HL-60/S4 treated with phorbol 12-myristate 13-acetate at 8.2 ng/mL for 4 days and 3 days (cell line): ENCODE measurements around the gene FNDC3A.
"Not testable (repeated sequence)": the region's sequence is repeated elsewhere in the genome, so short reads cannot be mapped to it uniquely, and the experiment has no call there.

Source experiments
- in situ Hi-C: fragments of 300-500 bp; cut with MboI; formaldehyde crosslinking; loops from 2 replicates; pipeline ENCODE4 v1.15.0; 2022; ENCODE audit warnings: low sequenced_read_pairs

The FNDC3A gene

DNA sequence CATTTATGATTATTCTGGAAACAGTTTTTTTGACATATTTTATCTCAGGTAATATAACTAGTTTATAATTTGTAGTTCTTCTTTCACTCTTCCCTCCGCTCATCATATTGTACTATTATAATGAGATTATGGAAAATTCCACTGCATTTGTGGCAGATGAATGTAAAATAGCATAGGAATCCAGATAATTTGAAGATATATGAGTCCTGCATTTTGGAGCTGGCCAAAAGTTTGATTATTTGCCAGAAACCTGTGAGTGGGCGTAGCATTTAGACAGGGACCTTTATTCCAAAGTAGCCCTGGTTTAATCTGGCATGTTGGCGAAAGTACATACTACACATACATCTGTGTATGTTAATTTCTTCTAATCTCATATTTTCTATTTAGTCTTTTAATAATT, 65.2 kb downstream of the FNDC3A start:
- in situ Hi-C loops = no loop called here

DNA sequence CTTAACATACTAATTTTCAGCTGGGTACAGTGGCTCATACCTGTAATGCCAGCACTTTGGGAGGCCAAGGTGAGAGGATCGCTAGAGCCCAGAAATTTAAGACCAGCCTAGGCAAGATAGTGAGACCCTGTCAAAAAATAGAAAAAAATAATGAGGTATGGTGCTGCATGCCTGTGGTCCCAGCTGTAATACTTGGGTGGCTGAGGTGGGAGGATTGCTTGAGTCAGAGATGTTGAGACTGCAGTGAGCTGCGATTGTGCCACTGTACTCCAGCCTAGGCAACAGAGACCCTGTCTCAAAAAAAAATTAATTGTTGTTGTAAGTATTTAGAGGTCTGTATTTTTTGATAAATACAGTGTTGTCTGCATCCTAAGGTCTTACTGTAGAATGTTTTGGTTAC, 66.8 kb downstream of the FNDC3A start:
- in situ Hi-C loops = no loop called here

DNA sequence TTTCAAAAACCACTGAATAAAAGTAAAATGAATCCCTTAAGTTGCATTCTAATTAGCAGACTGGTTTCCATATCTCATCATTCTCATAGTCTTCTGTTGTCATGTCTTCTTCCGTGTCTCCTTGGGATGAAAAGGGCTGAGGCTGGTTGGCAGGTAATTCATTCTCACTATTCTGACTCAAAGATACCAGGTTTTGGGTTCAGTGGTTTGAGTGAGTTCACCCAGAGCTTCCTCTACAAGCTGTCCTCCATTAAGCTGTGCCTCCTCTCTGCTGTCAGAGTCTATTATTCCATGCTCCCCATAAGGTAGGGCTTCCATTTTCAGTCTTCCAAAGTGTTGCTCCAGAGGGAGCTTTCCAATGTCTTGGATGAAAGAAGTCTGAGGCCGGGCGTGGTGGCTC, 68.3 kb downstream of the FNDC3A start:
- in situ Hi-C loops = no loop called here

DNA sequence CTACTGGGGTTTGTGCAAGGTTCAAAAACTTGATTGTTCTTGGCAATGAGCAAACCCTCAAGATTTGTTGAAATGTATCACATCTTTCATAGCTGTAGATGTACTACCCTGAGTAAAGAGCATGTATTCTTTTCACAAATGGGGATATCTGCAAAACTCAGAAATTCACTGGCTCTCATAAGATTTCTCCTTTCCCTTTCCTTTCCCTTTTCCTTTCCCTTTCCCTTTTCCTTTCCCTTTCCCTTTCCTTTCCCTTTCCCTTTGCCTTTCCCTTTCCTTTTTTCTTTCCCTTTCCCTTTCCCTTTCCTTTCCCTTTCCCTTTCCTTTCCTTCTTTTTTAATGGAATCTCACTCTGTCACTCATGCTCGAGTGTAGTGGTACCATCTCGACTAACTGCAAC, 69.1 kb downstream of the FNDC3A start:
- in situ Hi-C loops = no loop called here

DNA sequence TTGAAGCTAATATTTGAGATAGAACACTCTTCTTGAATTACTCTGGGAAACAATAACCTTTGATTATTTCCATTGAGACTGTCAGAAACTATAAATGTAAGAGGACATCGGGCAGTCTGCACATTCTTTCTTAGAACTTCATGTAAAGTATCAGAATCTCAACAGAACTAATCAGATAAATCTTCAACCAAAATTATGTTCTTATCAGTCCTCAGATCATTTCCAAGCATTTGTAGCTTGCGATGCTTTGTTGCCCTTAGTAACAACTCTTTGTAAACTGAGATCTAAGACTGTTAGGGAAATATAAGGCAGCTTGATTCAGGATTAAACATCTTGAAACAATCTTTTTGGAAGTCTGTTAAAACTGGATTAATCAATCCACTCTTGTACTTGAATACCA, 70.3 kb downstream of the FNDC3A start:
- in situ Hi-C loops = no loop called here

DNA sequence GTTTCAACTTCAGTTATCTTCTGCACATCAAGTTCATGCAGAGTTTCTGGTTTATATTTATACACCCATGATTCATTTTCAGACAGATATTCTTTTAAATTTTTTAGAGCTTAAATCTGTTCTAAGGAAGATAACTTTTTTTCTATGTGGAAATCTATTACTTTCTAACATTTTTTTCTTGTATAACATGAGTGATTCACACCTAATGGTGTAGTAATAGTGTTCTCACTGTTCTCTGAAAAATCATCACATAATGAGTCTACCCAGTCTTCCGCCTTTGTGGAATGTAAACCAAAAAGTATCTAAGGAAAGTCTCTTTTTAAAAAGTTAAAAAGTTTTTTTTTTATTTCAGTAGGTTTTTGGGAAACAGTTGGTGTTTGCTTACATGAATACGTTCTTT, 70.8 kb downstream of the FNDC3A start:
- in situ Hi-C loops = no loop called here

DNA sequence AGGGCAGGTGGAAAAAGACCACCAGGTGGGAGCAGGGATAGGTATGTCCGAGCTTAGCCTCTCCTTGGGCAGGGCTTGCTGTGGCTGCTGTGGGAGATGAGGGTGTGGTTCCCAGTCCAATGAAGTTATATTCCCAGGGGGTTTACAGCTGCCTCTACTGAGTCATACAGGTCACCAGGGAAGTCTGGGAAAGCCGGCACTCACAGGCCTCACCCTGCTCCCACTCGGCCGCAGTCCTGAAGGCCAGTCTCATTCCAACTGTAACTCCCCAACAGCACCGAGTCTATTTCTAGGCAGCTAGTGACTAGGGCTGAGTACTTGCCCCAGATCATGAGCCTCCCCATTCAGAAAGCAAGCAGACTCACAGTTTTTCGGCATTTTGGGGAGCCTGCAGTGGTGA, 77.1 kb downstream of the FNDC3A start:
- in situ Hi-C loops = no loop called here

DNA sequence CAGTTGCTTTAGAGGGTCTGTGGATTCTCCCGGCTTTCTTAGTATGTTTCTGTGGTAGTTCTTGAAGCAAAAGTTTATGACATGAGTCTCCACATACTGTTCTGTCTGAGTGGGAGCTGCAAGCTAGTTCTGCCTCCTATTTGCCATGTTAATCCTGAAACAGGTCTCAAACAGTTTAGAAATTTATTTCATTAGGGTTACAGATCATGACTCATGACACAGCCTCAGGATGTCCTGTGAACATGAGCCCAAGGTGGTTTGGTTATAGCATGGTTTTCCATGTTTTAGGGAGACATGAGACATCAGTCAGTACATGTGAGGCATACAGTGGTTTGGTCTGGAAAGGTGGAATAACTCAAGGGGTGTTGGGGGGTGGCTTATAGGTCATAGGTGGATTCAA, 77.5 kb downstream of the FNDC3A start:
- in situ Hi-C loops = no loop called here

DNA sequence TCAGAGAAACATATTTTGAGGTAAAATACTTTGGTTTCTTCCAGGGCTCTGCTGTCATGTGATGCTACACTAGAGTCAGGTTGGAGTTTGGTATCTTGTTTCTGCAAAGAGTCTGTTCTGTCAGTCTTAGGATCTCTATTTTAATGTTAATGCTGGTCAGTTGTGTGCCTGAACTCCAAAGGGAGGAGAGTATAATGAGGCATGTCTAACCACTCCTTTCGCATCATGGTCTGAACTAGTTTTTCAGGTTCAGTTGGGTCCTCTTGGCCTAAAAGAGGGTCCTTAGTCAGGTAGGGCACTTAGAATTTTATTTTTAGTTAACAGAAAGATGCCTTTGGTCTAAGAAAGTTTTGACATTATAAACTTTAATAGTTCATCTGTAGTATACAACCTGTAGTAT, 78.2 kb downstream of the FNDC3A start:
- in situ Hi-C loops = no loop called here

DNA sequence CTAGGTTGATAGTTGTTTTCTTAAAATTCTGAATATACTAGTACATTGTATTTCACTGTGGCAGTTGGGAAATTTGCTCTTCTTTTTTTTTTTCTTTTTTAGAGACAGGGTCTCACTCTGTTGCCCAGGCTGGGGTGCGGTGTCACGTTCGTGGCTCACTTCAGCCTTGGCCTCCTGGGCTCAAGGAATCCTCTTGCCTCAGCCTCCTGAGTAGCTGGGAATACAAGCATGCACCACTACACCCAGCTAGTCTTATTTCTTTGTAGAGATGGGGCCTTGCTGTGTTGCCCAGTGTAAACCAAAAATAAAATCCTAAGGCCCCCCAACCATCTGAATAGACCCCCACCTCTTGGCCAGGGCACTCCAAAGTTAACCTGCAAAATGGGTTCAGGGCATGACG, 79.3 kb downstream of the FNDC3A start:
- in situ Hi-C loops = no loop called here

DNA sequence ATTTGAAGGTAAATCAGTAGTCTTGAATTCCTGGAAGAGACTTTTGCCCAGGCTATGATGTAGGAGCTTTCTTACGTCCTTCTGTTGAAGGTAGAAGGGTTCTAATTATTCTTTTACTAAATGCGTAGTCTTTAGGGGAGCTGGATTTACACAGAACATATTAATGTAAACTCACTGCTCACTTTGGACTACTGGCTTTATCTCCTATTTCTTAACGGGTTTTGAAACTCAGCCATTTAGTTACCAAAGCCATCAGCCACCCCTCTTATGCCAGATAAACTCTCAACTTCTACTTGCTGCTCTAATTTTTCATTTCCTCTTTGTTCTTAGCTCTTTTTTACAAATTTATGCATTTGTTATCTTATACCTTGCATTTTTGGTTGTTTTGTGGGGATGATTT, 81.5 kb downstream of the FNDC3A start:
- in situ Hi-C loops = no loop called here

DNA sequence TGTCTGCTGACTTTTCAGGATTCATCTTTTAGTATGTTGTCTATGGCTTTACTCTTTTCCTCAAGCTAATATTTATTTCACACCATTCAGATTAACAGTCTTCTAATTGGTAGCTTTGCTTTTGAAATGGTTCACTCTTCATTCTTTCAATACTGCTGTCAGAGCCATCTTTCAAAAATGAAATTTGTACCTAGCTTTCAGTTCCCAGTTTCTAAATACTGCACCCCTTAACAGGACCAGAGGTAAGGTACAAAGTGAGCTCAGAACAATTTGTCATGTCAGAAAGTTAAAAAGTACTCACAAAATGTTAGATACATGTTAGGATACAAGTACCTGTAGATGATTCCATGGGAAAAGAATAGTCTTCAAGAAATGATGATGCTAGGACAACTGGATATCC, 83.0 kb downstream of the FNDC3A start:
- in situ Hi-C loops = no loop called here

DNA sequence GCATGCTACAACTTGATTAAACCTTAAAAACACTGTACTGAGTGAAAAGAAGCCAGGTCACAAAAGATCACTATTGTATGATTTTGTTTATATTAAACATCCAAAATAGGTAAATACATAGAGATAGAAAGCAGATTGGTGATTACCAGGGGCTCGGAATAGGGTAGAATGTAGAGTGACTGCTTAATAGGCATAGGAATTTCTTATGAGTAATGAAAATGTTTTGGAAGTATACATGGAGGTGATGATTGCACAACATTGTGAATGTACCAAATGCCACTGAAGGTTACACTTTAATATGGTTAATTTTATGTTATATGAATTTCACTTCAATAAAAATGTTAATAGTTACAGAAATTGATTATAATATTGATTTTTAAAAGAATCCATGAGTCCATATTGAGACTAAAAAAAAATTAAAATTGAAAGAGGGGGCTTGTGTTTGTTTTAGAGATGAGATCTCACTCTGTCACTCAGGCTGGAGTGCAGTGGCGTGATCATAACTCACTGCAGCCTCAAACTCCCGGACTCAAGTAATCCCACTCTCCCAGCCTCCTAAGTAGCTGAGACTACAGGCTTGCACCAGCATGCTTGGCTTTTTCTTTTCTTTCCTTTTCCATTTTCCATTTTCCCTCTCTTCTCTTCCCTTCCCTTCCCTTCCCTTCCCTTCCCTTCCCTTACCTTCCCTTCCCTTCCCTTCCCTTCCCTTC, 85.1 kb downstream of the FNDC3A start:
- in situ Hi-C loops = no loop called here

DNA sequence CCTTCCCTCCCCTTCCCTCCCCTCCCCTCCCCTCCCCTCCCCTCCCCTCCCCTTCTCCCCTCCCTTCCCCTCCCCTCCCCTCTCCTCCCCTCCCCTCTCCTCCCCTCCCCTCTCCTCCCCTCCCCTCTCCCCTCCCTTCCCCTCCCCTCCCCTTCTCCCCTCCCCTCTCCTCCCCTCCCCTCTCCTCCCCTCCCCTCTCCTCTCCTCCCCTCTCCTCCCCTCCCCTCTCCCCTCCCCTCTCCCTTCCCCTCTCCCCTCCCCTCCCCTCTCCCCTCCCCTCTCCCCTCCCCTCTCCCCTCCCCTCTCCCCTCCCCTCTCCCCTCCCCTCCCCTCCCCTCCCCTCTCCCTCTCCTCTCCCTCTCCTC, 85.7 kb downstream of the FNDC3A start:
- in situ Hi-C loops = not testable (repeated sequence)

DNA sequence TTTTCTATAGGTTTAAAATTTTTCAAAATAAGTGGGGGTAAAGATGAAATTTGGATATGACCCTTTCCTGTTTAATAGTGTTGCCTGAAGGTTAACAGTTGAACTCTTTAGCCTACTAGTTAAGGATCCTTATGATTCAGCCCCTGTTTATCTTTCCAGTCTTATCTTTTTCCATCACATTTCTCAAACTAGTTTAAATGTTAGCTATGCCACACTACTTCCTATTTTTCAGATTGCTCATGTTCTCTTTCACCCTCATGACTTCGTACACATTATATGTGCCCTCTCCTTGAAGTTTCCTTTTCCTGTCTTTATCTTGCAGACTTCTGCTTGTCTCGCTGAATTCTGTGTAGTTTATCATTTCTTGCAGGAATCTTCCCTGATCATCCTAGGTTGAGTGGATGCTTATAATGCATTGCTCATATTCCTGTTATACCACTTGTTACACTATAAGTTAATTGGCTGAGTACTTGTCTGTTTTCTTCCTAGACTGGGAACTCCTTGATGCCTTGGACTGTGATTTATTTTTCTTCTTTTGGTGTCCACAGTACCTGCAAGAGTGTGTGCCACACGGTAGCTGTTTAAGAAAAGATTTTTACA, 86.7 kb downstream of the FNDC3A start:
- in situ Hi-C loops = no loop called here

DNA sequence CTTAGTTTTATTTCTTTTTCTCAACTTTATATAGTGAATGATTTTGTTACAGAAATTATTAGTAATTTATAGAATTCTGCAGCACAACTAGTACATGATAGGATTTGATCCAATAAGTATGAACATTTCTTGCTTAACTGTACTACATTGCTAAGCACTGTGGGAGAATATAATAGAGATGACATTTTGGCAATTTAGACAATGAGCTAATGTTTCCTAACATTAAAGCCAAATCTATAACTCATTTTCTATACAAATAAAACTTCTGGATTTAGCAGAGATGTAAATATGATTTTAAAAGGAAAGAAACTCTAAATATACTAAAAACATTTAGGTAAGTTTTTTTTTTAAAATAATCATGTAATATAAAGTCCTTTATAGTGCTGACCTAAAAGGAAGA, 87.3 kb downstream of the FNDC3A start:
- in situ Hi-C loops = no loop called here

DNA sequence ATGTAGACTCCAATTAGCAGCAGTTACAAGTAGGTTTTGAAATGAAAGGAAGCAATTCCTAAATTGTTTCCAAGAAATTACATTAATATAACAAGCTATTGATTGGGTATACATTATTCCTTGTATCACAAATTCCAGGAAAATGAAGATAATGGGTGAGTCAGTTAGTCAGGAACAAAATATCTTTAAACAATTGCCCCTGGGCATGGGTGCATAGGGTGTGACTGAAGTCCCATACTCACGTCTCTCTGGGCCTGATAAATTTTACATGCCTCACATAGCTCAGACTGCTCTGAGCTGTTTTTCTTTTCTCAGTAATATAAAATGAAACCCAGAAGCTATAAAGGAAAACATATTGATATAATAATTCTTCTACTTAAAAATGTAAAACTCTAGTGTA, 87.8 kb downstream of the FNDC3A start:
- in situ Hi-C loops = no loop called here

DNA sequence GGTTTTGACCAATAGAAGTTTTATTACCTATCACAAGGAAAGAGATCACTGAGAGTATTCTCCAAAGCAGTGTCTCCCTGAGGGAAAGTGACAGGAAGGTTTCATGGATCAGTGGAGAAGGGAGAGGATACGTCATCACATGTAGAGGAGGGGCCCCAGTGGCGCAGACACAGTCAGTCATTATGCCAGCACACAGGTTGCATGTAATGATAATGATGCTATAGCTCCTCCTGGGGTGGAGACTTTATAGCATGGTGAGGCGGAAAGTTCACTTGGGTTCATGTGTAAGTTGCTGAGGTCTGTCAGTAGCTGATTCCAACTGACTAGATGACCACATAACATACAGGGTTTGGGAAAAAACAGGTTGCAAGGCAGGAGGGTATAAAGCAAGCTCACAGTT, 88.8 kb downstream of the FNDC3A start:
- in situ Hi-C loops = no loop called here

DNA sequence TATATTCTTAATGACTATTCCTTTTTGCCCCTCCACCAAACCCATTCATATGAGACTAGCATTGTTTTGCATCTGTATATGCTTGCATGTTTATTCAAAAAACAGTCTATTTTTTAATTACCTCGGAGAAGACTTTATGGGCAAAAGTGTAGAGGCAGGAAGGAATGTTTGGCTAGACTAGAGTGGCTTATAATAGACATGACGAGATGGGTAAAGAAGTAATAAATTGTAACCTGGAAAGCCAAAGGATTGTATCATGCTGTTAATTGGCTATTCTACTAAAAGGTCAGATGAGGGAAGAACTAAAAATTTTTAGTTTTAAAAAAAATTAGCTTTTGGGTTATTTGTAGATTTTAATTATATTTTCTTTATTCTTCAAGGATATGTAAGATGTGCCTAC, 91.1 kb downstream of the FNDC3A start:
- in situ Hi-C loops = no loop called here

DNA sequence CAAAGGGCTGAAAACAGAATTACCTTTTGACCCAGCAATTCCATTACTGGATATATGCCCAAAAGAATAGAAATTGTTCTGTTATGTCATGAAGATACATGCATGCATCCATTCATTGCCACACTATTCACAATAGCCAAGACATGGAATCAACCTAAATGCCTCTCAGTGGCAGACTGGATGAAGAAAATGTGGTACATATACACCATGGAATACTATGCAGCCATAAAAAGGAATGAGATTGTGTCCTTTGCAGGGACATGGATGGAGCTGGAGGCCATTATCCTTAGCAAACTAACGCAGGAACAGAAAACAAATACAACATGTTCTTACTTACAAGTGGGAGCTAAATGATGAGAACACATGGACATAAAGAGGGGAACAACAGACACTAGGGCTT, 92.8 kb downstream of the FNDC3A start:
- in situ Hi-C loops = not testable (repeated sequence)

DNA sequence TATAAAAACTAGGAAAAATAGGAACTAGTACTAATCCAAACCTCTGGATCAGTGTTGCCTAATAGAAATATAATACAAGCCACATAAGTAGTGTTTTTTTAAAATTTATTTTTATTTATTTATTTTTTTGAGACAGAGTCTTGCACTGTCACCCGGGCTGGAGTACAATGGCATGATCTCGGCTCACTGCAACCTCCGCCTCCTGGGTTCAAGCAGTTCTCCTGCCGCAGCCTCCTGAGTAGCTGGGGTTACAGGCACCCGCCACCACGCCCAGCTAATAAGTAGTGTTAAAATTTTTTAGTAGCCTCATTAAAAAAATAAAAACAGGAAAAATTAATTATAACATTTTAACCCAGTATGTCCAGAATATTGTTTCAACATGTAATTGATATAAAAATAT, 94.3 kb downstream of the FNDC3A start:
- in situ Hi-C loops = not testable (repeated sequence)

DNA sequence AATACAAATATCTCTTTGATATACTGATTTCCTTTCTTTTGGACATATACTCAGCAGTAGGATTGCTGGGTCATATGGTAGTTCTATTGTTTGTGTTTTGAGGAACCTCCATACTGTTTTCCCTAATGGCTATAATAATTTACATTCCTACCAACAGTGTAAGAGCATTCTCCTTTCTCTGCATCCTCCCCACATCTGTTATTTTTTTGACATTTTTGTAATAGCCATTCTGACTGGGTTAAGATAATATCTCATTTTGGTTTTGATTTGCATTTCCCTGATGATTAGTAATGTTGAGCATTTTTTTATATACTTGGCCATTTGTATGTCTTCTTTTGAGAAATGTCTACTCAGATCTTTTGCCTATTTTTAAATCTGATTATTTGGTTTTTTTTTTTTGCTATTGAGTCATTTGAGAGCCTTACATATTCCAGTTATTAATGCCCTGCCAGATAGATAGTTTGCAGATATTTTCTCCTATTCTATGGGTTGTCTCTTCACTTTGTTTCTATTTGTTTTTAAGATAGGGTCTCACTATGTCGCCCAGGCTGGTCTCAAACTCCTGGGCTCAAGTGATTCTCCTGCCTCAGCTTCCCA, 95.7 kb downstream of the FNDC3A start:
- in situ Hi-C loops = no loop called here
